DOHH2 (cell line): Measurements from ENCODE around the gene LIFR.

ENCODE experiments used
- H3F3A ChIP-seq: fragments of 200-600 bp; sonication (generic), shearing (Covaris generic); 2 replicates; pipeline ENCODE4 v1.6.0; 2016; ENCODE audit warnings: antibody characterized with exemption, mild to moderate bottlenecking; ENCODE audit not compliant: control insufficient read depth, insufficient read depth
- H3K27ac ChIP-seq: fragments of 200-600 bp; sonication (generic); 2 replicates; pipeline ENCODE4 v1.5.1; 2014; ENCODE audit warnings: low read depth, mild to moderate bottlenecking, low read length, moderate library complexity
- H3K27me3 ChIP-seq: fragments of 200-600 bp; sonication (generic); 2 replicates; pipeline ENCODE4 v1.6.1; 2014; ENCODE audit warnings: mild to moderate bottlenecking, low read length, mixed read lengths; ENCODE audit not compliant: control insufficient read depth
- H3K36me3 ChIP-seq: fragments of 200-600 bp; sonication (generic); 2 replicates; pipeline ENCODE4 v1.6.1; 2014; ENCODE audit warnings: mild to moderate bottlenecking, low read length, moderate library complexity, mixed read lengths; ENCODE audit not compliant: control insufficient read depth
- H3K4me1 ChIP-seq: fragments of 200-600 bp; sonication (generic); 2 replicates; pipeline ENCODE4 v1.6.1; 2014; ENCODE audit warnings: mild to moderate bottlenecking, low read length, mixed read lengths; ENCODE audit not compliant: control insufficient read depth
- H3K4me2 ChIP-seq: fragments of 200-600 bp; sonication (generic); 2 replicates; pipeline ENCODE4 v1.6.0; 2014; ENCODE audit warnings: mild to moderate bottlenecking, low read length, moderate library complexity
- H3K4me3 ChIP-seq: fragments of 200-600 bp; sonication (generic); 2 replicates; pipeline ENCODE4 v1.5.1; 2014; ENCODE audit warnings: mild to moderate bottlenecking, low read length, mixed read lengths
- H3K79me2 ChIP-seq: fragments of 200-600 bp; sonication (generic); 2 replicates; pipeline ENCODE4 v1.6.1; 2014; ENCODE audit warnings: mild to moderate bottlenecking, low read length, mixed read lengths; ENCODE audit not compliant: control insufficient read depth
- H3K9me2 ChIP-seq: fragments of 200-600 bp; sonication (generic); replicated peaks from 2 replicates; pipeline ENCODE4 v1.6.1; 2014; ENCODE audit warnings: mild to moderate bottlenecking, low read length, mixed read lengths; ENCODE audit not compliant: control insufficient read depth
- H3K9me3 ChIP-seq: fragments of 200-600 bp; sonication (generic); 2 replicates; pipeline ENCODE4 v1.6.1; 2014; ENCODE audit warnings: antibody characterized with exemption, low read length, mixed read lengths; ENCODE audit not compliant: control insufficient read depth, insufficient read depth
- H4K20me1 ChIP-seq: fragments of 200-600 bp; sonication (generic); 2 replicates; pipeline ENCODE4 v1.6.0; 2014; ENCODE audit warnings: low read depth, mild to moderate bottlenecking, antibody characterized with exemption, low read length, moderate library complexity; ENCODE audit not compliant: control insufficient read depth, insufficient read depth
- EZH2phosphoT487 ChIP-seq: fragments of 200-600 bp; sonication (generic); IDR thresholded peaks from 2 replicates; pipeline ENCODE4 v1.6.1; 2017; ENCODE audit warnings: borderline replicate concordance, mild to moderate bottlenecking, antibody characterized with exemption, low read length, moderate library complexity, mixed read lengths
- TF ChIP-seq, protein P1 (sequence below): fragments of 200-600 bp; sonication (generic); IDR thresholded peaks from one replicate; pipeline ENCODE4 v1.5.1; 2014; ENCODE audit warnings: antibody characterized with exemption, mild to moderate bottlenecking, low read depth, low read length; ENCODE audit not compliant: poor library complexity, severe bottlenecking

The LIFR gene, protein sequence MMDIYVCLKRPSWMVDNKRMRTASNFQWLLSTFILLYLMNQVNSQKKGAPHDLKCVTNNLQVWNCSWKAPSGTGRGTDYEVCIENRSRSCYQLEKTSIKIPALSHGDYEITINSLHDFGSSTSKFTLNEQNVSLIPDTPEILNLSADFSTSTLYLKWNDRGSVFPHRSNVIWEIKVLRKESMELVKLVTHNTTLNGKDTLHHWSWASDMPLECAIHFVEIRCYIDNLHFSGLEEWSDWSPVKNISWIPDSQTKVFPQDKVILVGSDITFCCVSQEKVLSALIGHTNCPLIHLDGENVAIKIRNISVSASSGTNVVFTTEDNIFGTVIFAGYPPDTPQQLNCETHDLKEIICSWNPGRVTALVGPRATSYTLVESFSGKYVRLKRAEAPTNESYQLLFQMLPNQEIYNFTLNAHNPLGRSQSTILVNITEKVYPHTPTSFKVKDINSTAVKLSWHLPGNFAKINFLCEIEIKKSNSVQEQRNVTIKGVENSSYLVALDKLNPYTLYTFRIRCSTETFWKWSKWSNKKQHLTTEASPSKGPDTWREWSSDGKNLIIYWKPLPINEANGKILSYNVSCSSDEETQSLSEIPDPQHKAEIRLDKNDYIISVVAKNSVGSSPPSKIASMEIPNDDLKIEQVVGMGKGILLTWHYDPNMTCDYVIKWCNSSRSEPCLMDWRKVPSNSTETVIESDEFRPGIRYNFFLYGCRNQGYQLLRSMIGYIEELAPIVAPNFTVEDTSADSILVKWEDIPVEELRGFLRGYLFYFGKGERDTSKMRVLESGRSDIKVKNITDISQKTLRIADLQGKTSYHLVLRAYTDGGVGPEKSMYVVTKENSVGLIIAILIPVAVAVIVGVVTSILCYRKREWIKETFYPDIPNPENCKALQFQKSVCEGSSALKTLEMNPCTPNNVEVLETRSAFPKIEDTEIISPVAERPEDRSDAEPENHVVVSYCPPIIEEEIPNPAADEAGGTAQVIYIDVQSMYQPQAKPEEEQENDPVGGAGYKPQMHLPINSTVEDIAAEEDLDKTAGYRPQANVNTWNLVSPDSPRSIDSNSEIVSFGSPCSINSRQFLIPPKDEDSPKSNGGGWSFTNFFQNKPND

DNA sequence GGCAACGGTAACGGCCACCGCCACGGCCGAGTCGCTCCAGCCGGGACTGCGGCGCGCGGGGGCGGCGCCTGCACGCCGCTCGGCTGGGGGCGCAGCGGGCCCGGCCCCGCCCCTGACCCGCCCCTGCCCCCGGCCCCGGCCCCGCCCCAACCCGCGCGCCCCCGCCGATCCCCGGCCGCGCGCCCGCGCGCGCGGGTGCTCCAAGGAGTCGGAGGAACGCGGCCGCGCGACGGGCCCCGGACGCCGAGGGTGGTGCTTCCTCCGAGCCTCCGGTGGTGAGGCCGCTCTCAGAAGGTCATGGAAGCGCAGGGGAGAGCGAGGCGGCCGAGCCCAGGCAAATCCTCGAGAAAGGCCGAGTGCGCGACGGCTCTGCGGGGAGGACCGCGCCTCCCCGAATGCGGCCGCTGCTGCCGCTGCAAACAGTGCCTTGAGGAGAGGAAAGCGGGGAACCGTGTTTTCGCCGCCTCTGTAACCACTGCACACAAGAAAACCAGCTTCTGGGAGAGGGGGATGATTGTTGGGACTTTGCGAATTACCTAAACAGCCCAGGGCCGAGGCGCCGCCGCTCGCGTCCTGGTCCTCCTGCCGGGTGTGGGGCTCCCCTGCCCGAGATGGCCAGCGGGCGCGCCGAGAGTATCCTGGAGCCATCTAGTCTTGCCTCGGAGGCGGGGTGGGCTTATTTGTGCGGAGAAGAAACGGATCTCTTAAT is at the start of gene LIFR:
Gene LIFR (minus strand): TSS at position 48 of the 709 bp plus-strand sequence. CDS start 25,999 bp downstream, outside the sequence.
- H3K4me2 ChIP-seq: no peak within 1 kb of the TSS
- H3K9me2 ChIP-seq: no peaks in the 10 kb centered on the region
- TF ChIP-seq, protein P1, sequence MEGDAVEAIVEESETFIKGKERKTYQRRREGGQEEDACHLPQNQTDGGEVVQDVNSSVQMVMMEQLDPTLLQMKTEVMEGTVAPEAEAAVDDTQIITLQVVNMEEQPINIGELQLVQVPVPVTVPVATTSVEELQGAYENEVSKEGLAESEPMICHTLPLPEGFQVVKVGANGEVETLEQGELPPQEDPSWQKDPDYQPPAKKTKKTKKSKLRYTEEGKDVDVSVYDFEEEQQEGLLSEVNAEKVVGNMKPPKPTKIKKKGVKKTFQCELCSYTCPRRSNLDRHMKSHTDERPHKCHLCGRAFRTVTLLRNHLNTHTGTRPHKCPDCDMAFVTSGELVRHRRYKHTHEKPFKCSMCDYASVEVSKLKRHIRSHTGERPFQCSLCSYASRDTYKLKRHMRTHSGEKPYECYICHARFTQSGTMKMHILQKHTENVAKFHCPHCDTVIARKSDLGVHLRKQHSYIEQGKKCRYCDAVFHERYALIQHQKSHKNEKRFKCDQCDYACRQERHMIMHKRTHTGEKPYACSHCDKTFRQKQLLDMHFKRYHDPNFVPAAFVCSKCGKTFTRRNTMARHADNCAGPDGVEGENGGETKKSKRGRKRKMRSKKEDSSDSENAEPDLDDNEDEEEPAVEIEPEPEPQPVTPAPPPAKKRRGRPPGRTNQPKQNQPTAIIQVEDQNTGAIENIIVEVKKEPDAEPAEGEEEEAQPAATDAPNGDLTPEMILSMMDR: no peak
- TF ChIP-seq EZH2phosphoT487: no peak
- no peaks in the 10 kb centered on the region for H3F3A ChIP-seq
- H3K27ac ChIP-seq: no peak within 1 kb of the TSS
- no peaks in the 10 kb centered on the region for H3K79me2 ChIP-seq
- no peaks in the 10 kb centered on the region for H3K27me3 ChIP-seq
- H3K9me3 ChIP-seq: no peaks in the 10 kb centered on the region; the same call in 1 of the 2 replicates
- H3K4me1 ChIP-seq: no peaks in the 10 kb centered on the region
- H3K36me3 ChIP-seq: no peaks in the 10 kb centered on the region
- no peaks in the 10 kb centered on the region for H4K20me1 ChIP-seq
- H3K4me3 ChIP-seq: no peak within 1 kb of the TSS

DNA sequence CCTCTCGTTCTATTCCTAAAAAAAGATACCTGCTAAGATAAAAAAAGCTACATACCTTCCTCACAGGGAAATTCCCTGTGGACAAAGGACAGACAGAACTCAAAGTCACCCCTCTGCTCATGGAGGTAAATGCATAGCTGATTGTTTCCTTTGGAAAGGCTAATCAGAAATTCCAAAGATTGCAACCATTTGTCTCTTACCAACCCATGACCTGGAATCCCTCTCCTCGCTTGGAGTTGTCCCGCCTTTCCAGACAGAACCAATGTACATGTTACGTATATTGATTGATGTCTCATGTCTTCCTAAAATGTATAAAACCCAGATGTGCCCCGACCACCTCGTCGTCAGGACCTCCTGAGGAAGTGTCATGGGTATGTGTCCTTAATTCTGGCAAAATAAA is 49.2 kb upstream of the LIFR start:
- no peak overlapping the region for H3K4me2 ChIP-seq
- no peak overlapping the region for H3K4me3 ChIP-seq
- H3K79me2 ChIP-seq: no peaks in the 10 kb centered on the region
- no peaks in the 10 kb centered on the region for H3K9me2 ChIP-seq
- no peak for TF ChIP-seq EZH2phosphoT487
- TF ChIP-seq, protein P1: no peak
- H3K27ac ChIP-seq: no peak overlapping the region
- no peaks in the 10 kb centered on the region for H3K27me3 ChIP-seq
- H3K9me3 ChIP-seq: no peaks in the 10 kb centered on the region
- no peaks in the 10 kb centered on the region for H3K4me1 ChIP-seq
- H4K20me1 ChIP-seq: no peaks in the 10 kb centered on the region
- H3K36me3 ChIP-seq: no peaks in the 10 kb centered on the region
- no peaks in the 10 kb centered on the region for H3F3A ChIP-seq

DNA sequence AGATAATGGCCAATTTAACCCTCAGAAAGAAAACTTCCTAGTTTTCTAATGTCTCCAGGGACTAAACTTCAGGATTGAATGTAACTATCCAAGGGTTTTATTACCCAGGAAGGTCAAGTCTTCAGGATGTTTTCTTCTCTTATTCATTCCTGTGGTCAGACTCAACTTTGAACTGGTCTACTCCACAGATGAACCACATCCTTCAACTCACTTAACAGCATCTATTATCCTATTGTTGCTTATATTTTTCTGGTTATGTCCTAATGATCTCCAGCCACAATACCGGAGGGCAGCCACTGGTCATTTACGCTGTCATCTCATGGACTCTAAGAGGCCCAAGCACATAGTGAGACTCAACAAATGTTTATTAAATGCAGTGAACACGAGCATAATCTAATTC is 47.2 kb upstream of the LIFR start:
- Histone ChIP-seq H3K4me3 (no peak overlapping the region), H3K9me3 (no peaks in the 10 kb centered on the region), H3K27me3 (no peaks in the 10 kb centered on the region), H4K20me1 (no peaks in the 10 kb centered on the region), H3K79me2 (no peaks in the 10 kb centered on the region), H3K4me1 (no peaks in the 10 kb centered on the region), H3K9me2 (no peaks in the 10 kb centered on the region), H3F3A (no peaks in the 10 kb centered on the region), H3K27ac (no peak overlapping the region), H3K4me2 (no peak overlapping the region), H3K36me3 (no peaks in the 10 kb centered on the region)
- TF ChIP-seq EZH2phosphoT487: no peak
- TF ChIP-seq, protein P1: no peak
